ENCODE data around the gene PSMG2. TPM values are rescaled to one million over a fixed set of nuclear protein-coding genes. Genes with fewer than 3 reads are reported as not detected.

Gene PSMG2
- total and polyA plus RNA-seq, 2 of the 13 experiments (the other 11 are each of a cell fraction or from before 2014, with no cell fraction given), result 53.4 to 94.8 TPM

GRCh38 chr18:12702221-12703095 is at the start of gene PSMG2, which contains the start of gene CEP76 (continued):
- TF ChIP-seq RCOR2 (CRISPR knock-in tag; IDR thresholded peaks at IDR 0.05) (no peak; the same call in 1 of the 2 replicates), ZNF550 (CRISPR knock-in tag; IDR thresholded peaks at IDR 0.05; ENCODE audit: borderline replicate concordance) (no peak), ZNF841 (CRISPR knock-in tag; IDR thresholded peaks at IDR 0.05; ENCODE audit: borderline replicate concordance) (no peak), HOXA9 (CRISPR knock-in tag; IDR thresholded peaks at IDR 0.05; ENCODE audit: borderline replicate concordance) (no peak), POLR2A (IDR thresholded peaks at IDR 0.05; ENCODE audit: insufficient read depth in 1 of 2, low read depth in 2 of 2, low read length in 2 of 2) (peak; percentile 82 to 91), ZNF24 (IDR thresholded peaks at IDR 0.05) (no peak), AHR (CRISPR knock-in tag; IDR thresholded peaks at IDR 0.05) (peak; percentile 14; the same call in 1 of the 2 replicates), FOXA3 (CRISPR knock-in tag; IDR thresholded peaks at IDR 0.05) (peak; percentile 51), KDM5B (CRISPR knock-in tag; IDR thresholded peaks at IDR 0.05; ENCODE audit: borderline replicate concordance) (peak; percentile 86; the same call in 1 of the 2 replicates), ZNF629 (CRISPR knock-in tag; conservative IDR thresholded peaks at IDR 0.05) (peak; percentile 24; the same call in 1 of the 2 replicates), CREB1 (IDR thresholded peaks at IDR 0.05) (peak; percentile 54), CREB1 (CRISPR knock-in tag; IDR thresholded peaks at IDR 0.05) (peak; percentile 57), ZBTB7B (CRISPR knock-in tag; IDR thresholded peaks at IDR 0.05) (no peak), MBNL3 (CRISPR knock-in tag; conservative IDR thresholded peaks at IDR 0.05) (no peak), SUZ12 (IDR thresholded peaks at IDR 0.05; ENCODE audit: low read depth, low read length) (no peak), GLI4 (CRISPR knock-in tag; IDR thresholded peaks at IDR 0.05; ENCODE audit: borderline replicate concordance) (peak; percentile 28; the same call in 1 of the 2 replicates), ZBTB1 (CRISPR knock-in tag; IDR thresholded peaks at IDR 0.05; ENCODE audit: borderline replicate concordance) (no peak)
- TF ChIP-seq, protein P1, sequence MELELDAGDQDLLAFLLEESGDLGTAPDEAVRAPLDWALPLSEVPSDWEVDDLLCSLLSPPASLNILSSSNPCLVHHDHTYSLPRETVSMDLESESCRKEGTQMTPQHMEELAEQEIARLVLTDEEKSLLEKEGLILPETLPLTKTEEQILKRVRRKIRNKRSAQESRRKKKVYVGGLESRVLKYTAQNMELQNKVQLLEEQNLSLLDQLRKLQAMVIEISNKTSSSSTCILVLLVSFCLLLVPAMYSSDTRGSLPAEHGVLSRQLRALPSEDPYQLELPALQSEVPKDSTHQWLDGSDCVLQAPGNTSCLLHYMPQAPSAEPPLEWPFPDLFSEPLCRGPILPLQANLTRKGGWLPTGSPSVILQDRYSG (CRISPR knock-in tag; IDR thresholded peaks at IDR 0.05), result no peak; the same call in 1 of the 2 replicates
- TF ChIP-seq, protein P2, sequence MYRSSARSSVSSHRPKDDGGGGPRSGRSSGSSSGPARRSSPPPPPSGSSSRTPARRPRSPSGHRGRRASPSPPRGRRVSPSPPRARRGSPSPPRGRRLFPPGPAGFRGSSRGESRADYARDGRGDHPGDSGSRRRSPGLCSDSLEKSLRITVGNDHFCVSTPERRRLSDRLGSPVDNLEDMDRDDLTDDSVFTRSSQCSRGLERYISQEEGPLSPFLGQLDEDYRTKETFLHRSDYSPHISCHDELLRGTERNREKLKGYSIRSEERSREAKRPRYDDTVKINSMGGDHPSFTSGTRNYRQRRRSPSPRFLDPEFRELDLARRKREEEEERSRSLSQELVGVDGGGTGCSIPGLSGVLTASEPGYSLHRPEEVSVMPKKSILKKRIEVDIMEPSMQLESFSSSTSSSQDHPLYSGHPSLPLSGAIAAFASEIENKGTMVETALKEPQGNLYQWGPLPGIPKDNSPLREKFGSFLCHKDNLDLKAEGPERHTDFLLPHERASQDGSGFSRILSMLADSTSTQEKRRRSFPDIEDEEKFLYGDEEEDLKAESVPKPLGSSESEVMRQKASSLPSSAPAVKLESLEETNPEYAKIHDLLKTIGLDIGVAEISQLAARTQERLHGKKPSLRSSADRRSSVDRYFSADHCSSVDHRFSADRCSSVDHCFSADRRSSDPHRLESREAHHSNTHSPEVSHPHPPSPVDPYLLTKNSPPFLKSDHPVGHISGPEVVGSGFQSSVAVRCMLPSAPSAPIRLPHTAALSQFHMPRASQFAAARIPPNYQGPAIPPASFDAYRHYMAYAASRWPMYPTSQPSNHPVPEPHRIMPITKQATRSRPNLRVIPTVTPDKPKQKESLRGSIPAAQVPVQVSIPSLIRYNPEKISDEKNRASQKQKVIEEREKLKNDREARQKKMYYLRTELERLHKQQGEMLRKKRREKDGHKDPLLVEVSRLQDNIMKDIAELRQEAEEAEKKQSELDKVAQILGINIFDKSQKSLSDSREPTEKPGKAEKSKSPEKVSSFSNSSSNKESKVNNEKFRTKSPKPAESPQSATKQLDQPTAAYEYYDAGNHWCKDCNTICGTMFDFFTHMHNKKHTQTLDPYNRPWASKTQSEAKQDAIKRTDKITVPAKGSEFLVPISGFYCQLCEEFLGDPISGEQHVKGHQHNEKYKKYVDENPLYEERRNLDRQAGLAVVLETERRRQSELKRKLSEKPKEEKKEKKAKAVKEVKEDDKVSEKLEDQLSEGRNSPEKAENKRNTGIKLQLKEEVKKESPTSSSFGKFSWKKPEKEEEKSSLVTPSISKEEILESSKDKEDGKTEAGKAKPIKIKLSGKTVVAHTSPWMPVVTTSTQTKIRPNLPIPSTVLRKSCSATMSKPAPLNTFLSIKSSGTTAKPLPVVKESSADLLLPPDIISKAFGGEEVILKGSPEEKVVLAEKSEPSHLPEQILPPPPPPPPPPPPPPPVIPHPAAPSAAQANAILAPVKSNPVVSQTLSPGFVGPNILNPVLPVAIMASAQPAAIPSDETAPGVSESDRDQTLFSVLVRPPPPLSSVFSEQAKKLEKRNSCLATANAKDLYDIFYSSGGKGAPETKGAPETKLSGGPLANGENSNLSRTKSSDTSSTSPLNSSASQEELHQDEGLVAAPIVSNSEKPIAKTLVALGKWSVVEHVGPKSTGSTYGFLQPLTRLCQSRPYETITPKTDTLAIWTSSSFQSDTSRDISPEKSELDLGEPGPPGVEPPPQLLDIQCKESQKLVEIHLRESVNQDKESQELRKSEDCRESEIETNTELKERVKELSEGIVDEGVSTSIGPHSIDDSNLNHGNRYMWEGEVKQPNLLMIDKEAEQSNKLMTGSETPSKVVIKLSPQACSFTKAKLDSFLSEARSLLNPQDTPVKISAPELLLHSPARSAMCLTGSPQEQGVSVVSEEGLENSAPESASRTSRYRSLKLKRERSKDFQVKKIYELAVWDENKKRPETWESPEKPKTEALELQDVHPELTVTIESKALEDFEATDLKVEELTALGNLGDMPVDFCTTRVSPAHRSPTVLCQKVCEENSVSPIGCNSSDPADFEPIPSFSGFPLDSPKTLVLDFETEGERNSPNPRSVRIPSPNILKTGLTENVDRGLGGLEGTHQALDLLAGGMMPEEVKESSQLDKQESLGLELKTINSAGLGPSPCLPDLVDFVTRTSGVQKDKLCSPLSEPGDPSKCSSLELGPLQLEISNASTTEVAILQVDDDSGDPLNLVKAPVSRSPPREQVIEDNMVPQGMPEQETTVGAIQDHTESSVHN (CRISPR knock-in tag; IDR thresholded peaks at IDR 0.05), result no peak; the same call in 1 of the 2 replicates

All from HepG2 (cell line).